ENCODE results near the gene LRPAP1.
"Not testable (repeated sequence)": the region's sequence is repeated elsewhere in the genome, so short reads cannot be mapped to it uniquely, and the experiment has no call there.

LRPAP1 gene

GRCh38 chr4:3573131-3573530, 40.9 kb upstream of the LRPAP1 start:
- no peaks in the 10 kb centered on the region for H3K27me3 ChIP-seq (ENCODE audit: control insufficient read depth in 1 of 2, insufficient read depth in 2 of 2, low read length in 2 of 2)
- no peak overlapping the region for H3K4me3 ChIP-seq (ENCODE audit: low read depth in 1 of 2, low read length in 2 of 2)
- no peaks in the 10 kb centered on the region for H3K9me3 ChIP-seq (ENCODE audit: low read length)
- H3K4me1 ChIP-seq (ENCODE audit: insufficient read depth, low read length): no peaks in the 10 kb centered on the region
- H3K36me3 ChIP-seq (ENCODE audit: insufficient read depth, low read length): no peaks in the 10 kb centered on the region
- no peak overlapping the region for H3K27ac ChIP-seq (ENCODE audit: low read depth, low read length)
- H3K9ac ChIP-seq (ENCODE audit: low read length): no peak overlapping the region

GRCh38 chr4:3572363-3572762, 40.1 kb upstream of the LRPAP1 start:
- no peaks in the 10 kb centered on the region for H3K27me3 ChIP-seq (ENCODE audit: control insufficient read depth in 1 of 2, insufficient read depth in 2 of 2, low read length in 2 of 2)
- H3K27ac ChIP-seq (ENCODE audit: low read depth, low read length): no peak overlapping the region
- H3K4me3 ChIP-seq (ENCODE audit: low read depth in 1 of 2, low read length in 2 of 2): no peak overlapping the region
- no peaks in the 10 kb centered on the region for H3K4me1 ChIP-seq (ENCODE audit: insufficient read depth, low read length)
- no peaks in the 10 kb centered on the region for H3K36me3 ChIP-seq (ENCODE audit: insufficient read depth, low read length)
- no peak overlapping the region for H3K9ac ChIP-seq (ENCODE audit: low read length)
- no peaks in the 10 kb centered on the region for H3K9me3 ChIP-seq (ENCODE audit: low read length)

- no peak overlapping the region for H3K27ac ChIP-seq (ENCODE audit: low read depth, low read length)
- H3K27me3 ChIP-seq (ENCODE audit: control insufficient read depth in 1 of 2, insufficient read depth in 2 of 2, low read length in 2 of 2): no peaks in the 10 kb centered on the region
- no peak overlapping the region for H3K9ac ChIP-seq (ENCODE audit: low read length)
- H3K36me3 ChIP-seq (ENCODE audit: insufficient read depth, low read length): no peaks in the 10 kb centered on the region
- H3K4me3 ChIP-seq (ENCODE audit: low read depth in 1 of 2, low read length in 2 of 2): no peak overlapping the region
- no peaks in the 10 kb centered on the region for H3K4me1 ChIP-seq (ENCODE audit: insufficient read depth, low read length)
- no peaks in the 10 kb centered on the region for H3K9me3 ChIP-seq (ENCODE audit: low read length)
Measured at GRCh38 chr4:3571921-3572320, 39.7 kb upstream of the LRPAP1 start.

GRCh38 chr4:3570923-3571322, 38.7 kb upstream of the LRPAP1 start:
- H3K9ac ChIP-seq (ENCODE audit: low read length); H3K4me1 ChIP-seq (ENCODE audit: insufficient read depth, low read length); H3K27me3 ChIP-seq (ENCODE audit: control insufficient read depth in 1 of 2, insufficient read depth in 2 of 2, low read length in 2 of 2); H3K27ac ChIP-seq (ENCODE audit: low read depth, low read length); H3K4me3 ChIP-seq (ENCODE audit: low read depth in 1 of 2, low read length in 2 of 2); H3K9me3 ChIP-seq (ENCODE audit: low read length); H3K36me3 ChIP-seq (ENCODE audit: insufficient read depth, low read length): not testable (repeated sequence)

- not testable (repeated sequence) for H3K27ac ChIP-seq (ENCODE audit: low read depth, low read length); H3K9me3 ChIP-seq (ENCODE audit: low read length); H3K9ac ChIP-seq (ENCODE audit: low read length); H3K4me1 ChIP-seq (ENCODE audit: insufficient read depth, low read length); H3K36me3 ChIP-seq (ENCODE audit: insufficient read depth, low read length); H3K27me3 ChIP-seq (ENCODE audit: control insufficient read depth in 1 of 2, insufficient read depth in 2 of 2, low read length in 2 of 2); H3K4me3 ChIP-seq (ENCODE audit: low read depth in 1 of 2, low read length in 2 of 2)
Measured at GRCh38 chr4:3569611-3570010, 37.4 kb upstream of the LRPAP1 start.

GRCh38 chr4:3566701-3567100, 34.5 kb upstream of the LRPAP1 start:
- H3K4me1 ChIP-seq (ENCODE audit: insufficient read depth, low read length); H3K27ac ChIP-seq (ENCODE audit: low read depth, low read length); H3K4me3 ChIP-seq (ENCODE audit: low read depth in 1 of 2, low read length in 2 of 2); H3K36me3 ChIP-seq (ENCODE audit: insufficient read depth, low read length); H3K9me3 ChIP-seq (ENCODE audit: low read length); H3K27me3 ChIP-seq (ENCODE audit: control insufficient read depth in 1 of 2, insufficient read depth in 2 of 2, low read length in 2 of 2); H3K9ac ChIP-seq (ENCODE audit: low read length): not testable (repeated sequence)

- H3K9ac ChIP-seq (ENCODE audit: low read length); H3K9me3 ChIP-seq (ENCODE audit: low read length); H3K4me1 ChIP-seq (ENCODE audit: insufficient read depth, low read length); H3K27me3 ChIP-seq (ENCODE audit: control insufficient read depth in 1 of 2, insufficient read depth in 2 of 2, low read length in 2 of 2); H3K4me3 ChIP-seq (ENCODE audit: low read depth in 1 of 2, low read length in 2 of 2); H3K27ac ChIP-seq (ENCODE audit: low read depth, low read length); H3K36me3 ChIP-seq (ENCODE audit: insufficient read depth, low read length): not testable (repeated sequence)
Measured at GRCh38 chr4:3566301-3566700, 34.1 kb upstream of the LRPAP1 start.

- not testable (repeated sequence) for H3K27ac ChIP-seq (ENCODE audit: low read depth, low read length); H3K9me3 ChIP-seq (ENCODE audit: low read length); H3K9ac ChIP-seq (ENCODE audit: low read length); H3K4me3 ChIP-seq (ENCODE audit: low read depth in 1 of 2, low read length in 2 of 2); H3K36me3 ChIP-seq (ENCODE audit: insufficient read depth, low read length); H3K4me1 ChIP-seq (ENCODE audit: insufficient read depth, low read length); H3K27me3 ChIP-seq (ENCODE audit: control insufficient read depth in 1 of 2, insufficient read depth in 2 of 2, low read length in 2 of 2)
Measured at GRCh38 chr4:3564948-3565347, 32.7 kb upstream of the LRPAP1 start.

- no peaks in the 10 kb centered on the region for H3K36me3 ChIP-seq (ENCODE audit: insufficient read depth, low read length)
- H3K27me3 ChIP-seq (ENCODE audit: control insufficient read depth in 1 of 2, insufficient read depth in 2 of 2, low read length in 2 of 2): no peaks in the 10 kb centered on the region
- no peak overlapping the region for H3K9ac ChIP-seq (ENCODE audit: low read length)
- H3K4me1 ChIP-seq (ENCODE audit: insufficient read depth, low read length): no peaks in the 10 kb centered on the region
- H3K27ac ChIP-seq (ENCODE audit: low read depth, low read length): no peak overlapping the region
- no peak overlapping the region for H3K4me3 ChIP-seq (ENCODE audit: low read depth in 1 of 2, low read length in 2 of 2)
- no peaks in the 10 kb centered on the region for H3K9me3 ChIP-seq (ENCODE audit: low read length)
Measured at GRCh38 chr4:3563403-3563802, 31.2 kb upstream of the LRPAP1 start.

- H3K9me3 ChIP-seq (ENCODE audit: low read length); H3K4me3 ChIP-seq (ENCODE audit: low read depth in 1 of 2, low read length in 2 of 2); H3K27me3 ChIP-seq (ENCODE audit: control insufficient read depth in 1 of 2, insufficient read depth in 2 of 2, low read length in 2 of 2); H3K27ac ChIP-seq (ENCODE audit: low read depth, low read length); H3K4me1 ChIP-seq (ENCODE audit: insufficient read depth, low read length); H3K36me3 ChIP-seq (ENCODE audit: insufficient read depth, low read length); H3K9ac ChIP-seq (ENCODE audit: low read length): not testable (repeated sequence)
Measured at GRCh38 chr4:3562127-3562526, 29.9 kb upstream of the LRPAP1 start.

- H3K9me3 ChIP-seq (ENCODE audit: low read length); H3K36me3 ChIP-seq (ENCODE audit: insufficient read depth, low read length); H3K4me3 ChIP-seq (ENCODE audit: low read depth in 1 of 2, low read length in 2 of 2); H3K9ac ChIP-seq (ENCODE audit: low read length); H3K27me3 ChIP-seq (ENCODE audit: control insufficient read depth in 1 of 2, insufficient read depth in 2 of 2, low read length in 2 of 2); H3K4me1 ChIP-seq (ENCODE audit: insufficient read depth, low read length); H3K27ac ChIP-seq (ENCODE audit: low read depth, low read length): not testable (repeated sequence)
Measured at GRCh38 chr4:3560465-3560864, 28.2 kb upstream of the LRPAP1 start.

- not testable (repeated sequence) for H3K4me3 ChIP-seq (ENCODE audit: low read depth in 1 of 2, low read length in 2 of 2); H3K36me3 ChIP-seq (ENCODE audit: insufficient read depth, low read length); H3K9ac ChIP-seq (ENCODE audit: low read length); H3K27ac ChIP-seq (ENCODE audit: low read depth, low read length); H3K4me1 ChIP-seq (ENCODE audit: insufficient read depth, low read length); H3K27me3 ChIP-seq (ENCODE audit: control insufficient read depth in 1 of 2, insufficient read depth in 2 of 2, low read length in 2 of 2); H3K9me3 ChIP-seq (ENCODE audit: low read length)
Measured at GRCh38 chr4:3559381-3560290, 27.4 kb upstream of the LRPAP1 start.
